ENCODE data around the gene SSBP2. TPM values are rescaled to one million over a fixed set of nuclear protein-coding genes. Genes with fewer than 3 reads are reported as not detected.
"Not testable (repeated sequence)": the region's sequence is repeated elsewhere in the genome, so short reads cannot be mapped to it uniquely, and the experiment has no call there.

Gene SSBP2
- total RNA-seq, 1 experiment from 2014 or later, result 5.2 TPM

GRCh38 chr5:81665795-81666194, 85.1 kb downstream of the SSBP2 start:
- Histone ChIP-seq H3K9me3 (ENCODE audit: control insufficient read depth in 1 of 2, insufficient read depth in 1 of 2, low read depth in 1 of 2, low read length in 2 of 2) (no peaks in the 10 kb centered on the region), H3K36me3 (ENCODE audit: control insufficient read depth in 1 of 2, insufficient read depth in 2 of 2, low read length in 2 of 2) (no peaks in the 10 kb centered on the region), H3K4me2 (ENCODE audit: low read length) (no peak overlapping the region), H3K4me1 (ENCODE audit: control insufficient read depth in 1 of 2, insufficient read depth in 2 of 2, low read length in 2 of 2) (no peaks in the 10 kb centered on the region), H3K79me2 (ENCODE audit: insufficient read depth, low read length) (no peaks in the 10 kb centered on the region), H2AFZ (ENCODE audit: low read depth, low read length, poor library complexity, severe bottlenecking) (no peak overlapping the region), H3K27ac (ENCODE audit: low read depth, low read length) (no peak overlapping the region), H4K20me1 (ENCODE audit: insufficient read depth) (no peaks in the 10 kb centered on the region), H3K4me3 (replicated peaks in 1 of 2; ENCODE audit: low read depth in 1 of 2, low read length in 2 of 2) (no peak overlapping the region), H3K27me3 (ENCODE audit: insufficient read depth, low read length) (no peaks in the 10 kb centered on the region), H3K9me2 (ENCODE audit: insufficient read depth) (no peaks in the 10 kb centered on the region), H3K9ac (ENCODE audit: low read length) (no peak overlapping the region)
- POLR2A ChIA-PET, result no interaction called here
- TF ChIP-seq SRF (IDR thresholded peaks at IDR 0.05; ENCODE audit: low read depth) (no peak), ELF1 (IDR thresholded peaks at IDR 0.05; ENCODE audit: borderline replicate concordance, low read depth) (no peak), CEBPB (IDR thresholded peaks at IDR 0.05; ENCODE audit: low read depth) (no peak), CBX3 (IDR thresholded peaks at IDR 0.05; ENCODE audit: low read depth) (no peak), ATF3 (IDR thresholded peaks at IDR 0.05) (no peak), ZFX (IDR thresholded peaks at IDR 0.05) (no peak), RAD21 (IDR thresholded peaks at IDR 0.05; ENCODE audit: low read depth) (no peak), ZNF274 (IDR thresholded peaks at IDR 0.05; ENCODE audit: low read depth, low read length) (no peak), TCF7L2 (IDR thresholded peaks at IDR 0.05; ENCODE audit: borderline replicate concordance, extremely low read depth, insufficient read depth, insufficient read length) (no peak), SIN3A (IDR thresholded peaks at IDR 0.05; ENCODE audit: low read depth) (no peak), POLR2A (IDR thresholded peaks at IDR 0.05; ENCODE audit: borderline replicate concordance, extremely low read depth, insufficient read depth, insufficient read length) (no peak), YY1 (IDR thresholded peaks at IDR 0.05; ENCODE audit: extremely low read depth, insufficient replicate concordance, low read depth, low read length) (no peak), POLR2AphosphoS5 (IDR thresholded peaks at IDR 0.05; ENCODE audit: low read depth, low read length) (no peak), EZH2 (IDR thresholded peaks at IDR 0.05) (no peak), FOSL1 (IDR thresholded peaks at IDR 0.05; ENCODE audit: low read depth) (no peak), REST (IDR thresholded peaks at IDR 0.05; ENCODE audit: low read depth) (no peak)
- TF ChIP-seq, protein P1, sequence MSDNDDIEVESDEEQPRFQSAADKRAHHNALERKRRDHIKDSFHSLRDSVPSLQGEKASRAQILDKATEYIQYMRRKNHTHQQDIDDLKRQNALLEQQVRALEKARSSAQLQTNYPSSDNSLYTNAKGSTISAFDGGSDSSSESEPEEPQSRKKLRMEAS (IDR thresholded peaks at IDR 0.05), result no peak
- RAD21 ChIA-PET (ENCODE audit: low non-redundant PET in 1 of 2, low total read pairs in 2 of 2, uncharacterized antibody in 2 of 2, unreplicated experiment in 2 of 2), result no interaction called here
- intact Hi-C loops (cut with micrococcal nuclease), result no loop called here
- BruUV-seq (replicated peaks), result no TSS peak
- DNase-seq (ENCODE audit: low read depth, low spot score) (no peak), ATAC-seq (no peak)
- CTCF ChIA-PET, result no interaction called here

DNA sequence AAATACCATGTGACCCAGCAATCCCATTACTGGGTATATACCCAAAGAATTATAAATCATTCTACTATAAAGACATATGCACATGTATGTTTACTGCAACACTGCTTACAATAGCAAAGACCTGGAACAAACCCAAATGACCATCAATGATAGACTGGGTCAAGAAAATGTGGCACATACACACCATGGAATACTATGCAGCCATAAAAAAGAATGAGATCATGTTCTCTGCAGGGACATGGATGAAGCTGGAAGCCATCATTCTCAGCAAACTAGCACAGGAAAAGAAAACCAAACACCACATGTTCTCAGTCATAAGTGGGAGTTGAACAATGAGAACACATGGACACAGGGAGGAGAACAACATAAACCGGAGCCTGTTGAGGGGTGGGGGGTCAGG, 90.3 kb downstream of the SSBP2 start:
- H3K4me3 ChIP-seq (replicated peaks in 1 of 2; ENCODE audit: low read depth in 1 of 2, low read length in 2 of 2); H3K9me3 ChIP-seq (ENCODE audit: control insufficient read depth in 1 of 2, insufficient read depth in 1 of 2, low read depth in 1 of 2, low read length in 2 of 2); H3K36me3 ChIP-seq (ENCODE audit: control insufficient read depth in 1 of 2, insufficient read depth in 2 of 2, low read length in 2 of 2); POLR2A ChIA-PET; CTCF ChIA-PET; H4K20me1 ChIP-seq (ENCODE audit: insufficient read depth); H3K9ac ChIP-seq (ENCODE audit: low read length); H3K27ac ChIP-seq (ENCODE audit: low read depth, low read length); H3K27me3 ChIP-seq (ENCODE audit: insufficient read depth, low read length); H3K9me2 ChIP-seq (ENCODE audit: insufficient read depth); RAD21 ChIA-PET (ENCODE audit: low non-redundant PET in 1 of 2, low total read pairs in 2 of 2, uncharacterized antibody in 2 of 2, unreplicated experiment in 2 of 2); H2AFZ ChIP-seq (ENCODE audit: low read depth, low read length, poor library complexity, severe bottlenecking); ATAC-seq; BruUV-seq (replicated peaks); H3K79me2 ChIP-seq (ENCODE audit: insufficient read depth, low read length); intact Hi-C loops (cut with micrococcal nuclease); H3K4me2 ChIP-seq (ENCODE audit: low read length); H3K4me1 ChIP-seq (ENCODE audit: control insufficient read depth in 1 of 2, insufficient read depth in 2 of 2, low read length in 2 of 2); DNase-seq (ENCODE audit: low read depth, low spot score): not testable (repeated sequence)

Measured in HCT116 (cell line).